DMS53 treated with DMSO at 0.1 percent for 48 hours (cell line): Measurements from ENCODE around the gene ZSWIM5.

ENCODE experiments used
- DNase-seq: peaks from one replicate; lab custom pipeline; 2025; ENCODE audit not compliant: unreplicated experiment; lab: John Stamatoyannopoulos, UW

The ZSWIM5 gene

DNA sequence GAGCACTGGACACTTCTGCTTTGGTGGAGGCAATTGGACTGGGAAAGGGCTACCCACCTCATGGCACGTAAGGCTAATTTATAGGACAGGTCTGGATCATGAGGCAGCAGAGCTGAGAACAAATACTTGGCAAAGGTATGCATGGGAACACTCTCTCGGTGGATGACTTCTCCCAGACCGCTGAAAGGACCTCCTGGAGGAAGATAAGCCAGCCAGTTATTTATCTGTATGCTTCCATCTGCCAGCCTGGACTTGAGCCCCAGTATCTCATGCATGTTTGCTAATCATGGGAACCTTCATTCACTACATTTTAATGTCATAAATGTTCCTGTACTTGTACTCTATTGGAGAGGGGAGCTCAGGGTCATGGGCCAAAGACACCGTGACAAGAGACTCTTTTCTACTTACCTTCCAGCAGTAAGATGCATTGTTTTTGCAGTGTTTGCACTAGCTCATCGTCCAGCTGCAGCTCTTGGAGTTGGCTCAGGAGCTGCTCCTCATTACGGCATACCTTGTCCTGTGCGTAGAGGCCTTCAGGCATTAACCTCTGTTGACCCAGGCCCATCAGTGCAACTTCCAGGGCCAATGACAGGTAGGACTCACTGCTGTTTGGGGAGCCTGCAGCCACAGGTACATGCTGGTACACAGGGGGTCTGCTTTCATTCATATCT is 170.6 kb downstream of the ZSWIM5 start:
- DNase-seq = no peak

DNA sequence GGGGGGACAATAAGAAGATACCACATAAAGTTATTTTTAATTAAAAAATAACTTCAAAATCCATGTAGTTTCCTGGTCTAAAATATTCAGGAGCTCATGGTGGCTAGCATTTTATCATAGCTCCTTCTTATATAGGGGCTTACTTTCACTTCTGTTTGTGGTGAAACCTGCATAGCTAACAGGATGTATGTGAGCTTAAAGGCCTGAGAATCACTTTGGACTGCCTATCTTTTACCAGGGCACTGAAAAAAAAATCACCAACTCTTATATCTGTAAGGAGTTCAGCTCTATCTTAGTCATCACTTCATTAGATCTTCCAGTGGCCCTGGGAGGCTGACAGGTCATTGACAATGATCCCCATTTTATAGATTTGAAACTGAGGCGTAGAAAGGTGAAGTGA is 173.0 kb downstream of the ZSWIM5 start:
- no peak for DNase-seq

DNA sequence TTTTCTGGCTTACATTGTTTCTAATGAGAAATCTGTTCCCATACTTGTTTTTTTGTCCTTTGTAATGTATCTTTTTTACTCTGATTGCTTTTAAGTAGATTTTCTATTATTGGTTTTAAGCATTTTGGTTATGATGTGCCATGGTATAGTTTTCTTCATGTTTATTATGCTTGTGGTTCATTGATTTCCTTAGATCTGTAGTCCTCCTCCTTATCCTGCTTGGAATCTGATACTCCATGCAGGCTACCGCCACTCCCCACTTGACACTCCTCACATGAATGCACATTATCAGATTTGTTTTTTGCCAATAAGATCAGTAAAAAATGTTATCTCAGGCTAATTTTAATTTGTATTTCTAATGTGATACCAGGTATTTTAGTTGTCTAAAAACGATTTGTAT is 173.6 kb downstream of the ZSWIM5 start:
- DNase-seq = no peak

DNA sequence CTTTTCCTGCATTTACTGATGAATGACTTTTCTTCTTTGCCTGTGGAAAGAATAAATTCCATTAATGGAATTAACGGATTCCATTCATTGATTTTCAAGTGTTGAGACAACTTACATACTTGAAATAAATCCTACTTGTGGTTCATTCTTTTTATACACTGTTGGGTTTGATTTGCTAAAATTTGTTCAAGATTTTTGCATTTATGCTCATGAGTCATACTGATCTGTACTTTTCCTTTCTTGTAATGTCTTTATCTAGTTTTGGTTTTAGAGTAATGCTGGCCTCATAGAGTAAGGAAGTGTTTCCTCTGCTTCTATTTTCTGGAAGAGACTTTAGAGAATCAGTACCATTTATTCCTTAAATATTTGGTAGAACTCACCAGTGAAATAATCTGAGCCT is 180.0 kb downstream of the ZSWIM5 start:
- DNase-seq = no peak

DNA sequence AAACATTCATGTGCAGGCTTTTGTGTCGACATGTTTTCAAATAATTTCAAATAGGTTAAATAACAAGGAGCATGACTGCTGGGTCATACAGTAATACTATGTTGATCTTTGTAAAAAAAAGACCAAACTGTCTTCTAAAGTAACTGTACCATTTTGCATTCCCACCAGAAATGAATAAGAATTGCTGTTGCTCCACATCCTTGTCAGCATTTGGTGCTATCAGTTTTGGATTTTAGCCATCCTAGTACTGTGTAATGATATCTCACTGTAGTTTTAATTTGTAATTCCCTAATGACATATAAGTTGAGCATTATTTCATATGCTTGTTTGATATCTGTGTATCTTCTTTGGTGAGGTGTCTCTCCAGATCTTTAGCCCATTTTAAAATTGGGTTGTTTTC is 182.7 kb downstream of the ZSWIM5 start:
- no peak for DNase-seq

DNA sequence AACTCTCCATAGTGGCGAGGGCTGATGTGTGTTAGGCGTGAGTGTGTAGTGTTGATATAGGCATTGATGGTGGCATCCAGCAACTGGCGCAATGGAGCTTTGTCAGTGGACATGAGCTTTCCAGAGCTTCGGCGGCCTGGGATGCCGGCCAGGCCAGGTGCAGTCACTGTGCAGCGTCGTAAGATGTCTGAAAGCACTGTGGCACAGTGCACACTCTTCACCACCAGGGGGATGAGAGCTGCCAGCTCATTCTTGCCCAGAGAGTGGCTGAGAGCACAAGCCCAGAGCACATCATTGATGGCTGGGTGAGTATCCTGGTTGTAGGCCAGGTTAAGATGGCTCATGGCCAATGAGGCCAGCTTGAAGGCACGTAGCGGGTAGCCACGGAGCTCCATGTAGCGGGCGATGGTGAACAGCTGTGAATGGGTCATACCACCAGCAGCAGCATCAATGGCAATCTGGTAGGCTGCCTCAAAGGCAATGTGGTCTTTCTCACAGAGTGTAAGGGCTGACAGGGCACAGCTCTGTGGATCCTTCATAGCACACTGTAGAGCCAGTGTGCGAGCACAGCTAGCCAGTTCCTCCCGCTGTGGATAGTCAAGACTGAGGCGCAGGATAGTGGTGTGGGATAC is 187.7 kb downstream of the ZSWIM5 start:
- peak; percentile 57 for DNase-seq

DNA sequence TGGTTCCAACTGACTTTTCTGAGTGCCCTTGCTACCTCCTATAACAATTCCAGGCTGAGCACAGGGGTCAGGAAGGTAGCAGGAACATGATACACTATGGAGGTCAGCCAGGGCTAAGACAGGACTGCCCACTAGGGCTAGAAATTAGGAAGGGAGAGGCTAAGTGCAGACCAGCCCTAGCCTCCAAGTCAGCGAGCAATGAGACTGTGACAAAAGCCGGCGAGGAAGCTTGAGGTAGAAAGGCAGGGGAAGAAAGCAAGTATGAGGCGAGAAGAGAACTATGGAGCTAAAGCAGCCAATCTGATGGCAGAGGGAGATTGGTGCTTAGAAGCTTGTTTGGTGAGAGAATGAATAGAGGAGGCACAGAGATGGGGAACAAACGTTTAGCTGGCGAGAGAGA is 189.6 kb downstream of the ZSWIM5 start:
- DNase-seq = no peak

DNA sequence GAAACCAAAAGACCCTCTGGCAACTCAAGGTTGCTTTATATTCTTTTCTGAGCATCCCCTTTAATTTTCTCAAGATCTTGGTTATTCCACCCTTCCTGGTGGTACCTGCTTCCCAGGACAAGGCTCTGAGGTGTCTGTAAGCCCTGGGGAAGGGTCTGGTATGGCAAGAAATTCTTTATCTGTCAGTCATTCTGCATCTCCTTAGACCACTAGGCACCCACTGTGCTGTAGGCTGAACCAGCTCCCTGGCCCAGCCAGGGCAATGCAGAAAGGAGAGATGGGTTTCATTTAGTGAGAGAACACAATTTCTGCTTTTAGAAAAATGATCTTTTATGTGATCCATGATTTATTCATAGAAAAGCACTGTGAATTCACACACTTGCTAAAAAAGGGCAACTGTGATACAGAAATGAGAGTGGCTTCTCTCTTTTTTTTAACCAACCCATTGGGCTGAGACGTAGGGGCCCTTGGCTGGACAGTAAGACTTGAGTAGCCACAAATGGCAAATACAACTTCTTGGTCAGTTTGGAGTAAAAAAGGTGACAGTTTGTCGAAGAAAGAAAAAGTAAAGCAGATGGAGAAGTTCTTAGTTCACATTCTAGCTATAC is 190.2 kb downstream of the ZSWIM5 start:
- DNase-seq = no peak

DNA sequence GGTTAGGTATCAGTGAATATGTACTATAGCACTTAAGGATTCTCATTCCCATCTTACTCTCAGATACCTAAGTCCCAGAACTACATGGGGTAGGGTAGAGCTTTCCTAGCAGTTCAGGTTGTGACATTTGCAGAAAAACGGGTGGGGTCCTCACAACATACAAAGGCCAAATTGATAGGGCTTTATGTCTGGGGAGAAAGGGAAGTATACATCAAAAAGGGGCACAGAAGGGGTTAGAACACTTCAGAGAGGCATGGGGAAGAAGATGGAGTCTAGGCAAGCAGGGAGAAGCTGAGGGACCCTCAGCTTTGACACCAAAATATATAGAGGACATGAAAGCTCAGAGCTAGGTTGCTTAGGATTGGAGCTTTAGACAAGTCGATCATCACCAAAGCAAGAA is 190.7 kb downstream of the ZSWIM5 start:
- no peak for DNase-seq

DNA sequence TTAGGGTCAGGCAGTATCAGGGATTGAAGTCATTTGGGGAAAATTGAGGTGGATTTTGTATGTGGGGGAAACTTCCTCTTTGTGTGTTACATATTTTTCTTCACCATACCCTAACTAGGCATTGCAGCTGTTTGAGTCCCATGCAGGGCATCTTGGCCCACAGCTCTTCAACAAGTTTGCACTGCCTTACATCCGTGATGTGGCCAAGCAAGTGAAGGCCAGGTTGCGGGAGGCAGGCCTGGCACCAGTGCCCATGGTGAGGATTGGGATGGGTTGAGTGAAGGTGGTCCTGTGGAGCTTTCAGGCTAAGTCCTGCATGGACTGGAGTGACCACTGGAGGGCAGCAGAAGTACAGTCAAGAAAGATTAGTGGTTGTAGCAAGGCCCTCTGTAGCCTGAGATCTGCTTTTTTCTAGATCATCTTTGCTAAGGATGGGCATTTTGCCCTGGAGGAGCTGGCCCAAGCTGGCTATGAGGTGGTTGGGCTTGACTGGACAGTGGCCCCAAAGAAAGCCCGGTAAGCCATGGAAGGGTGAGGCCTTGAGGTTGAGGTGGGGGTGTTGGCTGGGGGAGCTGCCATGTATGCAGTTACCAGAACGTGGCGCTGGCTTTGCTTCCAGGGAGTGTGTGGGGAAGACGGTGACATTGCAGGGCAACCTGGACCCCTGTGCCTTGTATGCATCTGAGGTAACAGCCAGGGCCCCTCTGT is 191.9 kb downstream of the ZSWIM5 start:
- DNase-seq = peak; percentile 64

DNA sequence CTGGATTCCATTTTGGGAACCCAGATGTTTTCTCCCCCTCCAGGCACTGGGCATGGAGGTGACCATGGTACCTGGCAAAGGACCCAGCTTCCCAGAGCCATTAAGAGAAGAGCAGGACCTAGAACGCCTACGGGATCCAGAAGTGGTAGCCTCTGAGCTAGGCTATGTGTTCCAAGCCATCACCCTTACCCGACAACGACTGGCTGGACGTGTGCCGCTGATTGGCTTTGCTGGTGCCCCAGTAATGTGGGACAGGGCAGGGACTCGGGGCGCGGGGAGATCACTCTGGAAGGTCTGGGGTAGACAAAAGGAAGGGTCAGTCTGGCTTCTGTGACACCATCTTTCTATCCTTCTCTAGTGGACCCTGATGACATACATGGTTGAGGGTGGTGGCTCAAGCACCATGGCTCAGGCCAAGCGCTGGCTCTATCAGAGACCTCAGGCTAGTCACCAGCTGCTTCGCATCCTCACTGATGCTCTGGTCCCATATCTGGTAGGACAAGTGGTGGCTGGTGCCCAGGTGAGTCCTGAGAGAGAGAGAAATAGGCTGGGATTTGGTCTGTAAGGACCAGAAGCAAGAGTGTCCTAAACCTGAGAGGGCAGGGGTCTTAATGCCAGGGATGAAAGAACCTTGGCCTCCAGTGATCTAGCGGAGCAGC is 192.7 kb downstream of the ZSWIM5 start:
- no peak for DNase-seq

DNA sequence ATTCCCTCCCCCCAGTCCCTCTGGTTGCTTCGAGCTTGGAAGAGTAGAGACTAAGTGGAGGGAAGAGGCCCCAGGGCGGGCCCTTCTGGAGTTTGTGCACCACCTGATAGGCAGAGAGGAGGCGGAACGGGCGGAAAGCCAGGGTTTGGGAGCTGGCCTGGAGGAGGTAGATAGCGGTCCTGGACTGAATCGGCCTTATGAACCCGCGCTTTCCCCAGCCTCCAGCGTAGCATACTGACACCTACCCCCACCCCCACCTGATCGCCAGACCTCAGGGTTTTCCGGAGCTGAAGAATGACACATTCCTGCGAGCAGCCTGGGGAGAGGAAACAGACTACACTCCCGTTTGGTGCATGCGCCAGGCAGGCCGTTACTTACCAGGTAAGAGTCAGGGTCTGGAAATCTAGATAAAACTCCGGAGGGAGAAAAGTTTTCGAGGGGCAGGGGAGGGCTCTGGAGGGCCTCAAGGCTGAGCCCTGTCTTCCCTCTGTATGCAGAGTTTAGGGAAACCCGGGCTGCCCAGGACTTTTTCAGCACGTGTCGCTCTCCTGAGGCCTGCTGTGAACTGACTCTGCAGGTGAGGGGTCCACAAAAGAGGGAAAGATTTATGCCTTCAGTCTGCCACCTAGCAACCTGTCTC is 193.6 kb downstream of the ZSWIM5 start:
- DNase-seq = peak; percentile 27

DNA sequence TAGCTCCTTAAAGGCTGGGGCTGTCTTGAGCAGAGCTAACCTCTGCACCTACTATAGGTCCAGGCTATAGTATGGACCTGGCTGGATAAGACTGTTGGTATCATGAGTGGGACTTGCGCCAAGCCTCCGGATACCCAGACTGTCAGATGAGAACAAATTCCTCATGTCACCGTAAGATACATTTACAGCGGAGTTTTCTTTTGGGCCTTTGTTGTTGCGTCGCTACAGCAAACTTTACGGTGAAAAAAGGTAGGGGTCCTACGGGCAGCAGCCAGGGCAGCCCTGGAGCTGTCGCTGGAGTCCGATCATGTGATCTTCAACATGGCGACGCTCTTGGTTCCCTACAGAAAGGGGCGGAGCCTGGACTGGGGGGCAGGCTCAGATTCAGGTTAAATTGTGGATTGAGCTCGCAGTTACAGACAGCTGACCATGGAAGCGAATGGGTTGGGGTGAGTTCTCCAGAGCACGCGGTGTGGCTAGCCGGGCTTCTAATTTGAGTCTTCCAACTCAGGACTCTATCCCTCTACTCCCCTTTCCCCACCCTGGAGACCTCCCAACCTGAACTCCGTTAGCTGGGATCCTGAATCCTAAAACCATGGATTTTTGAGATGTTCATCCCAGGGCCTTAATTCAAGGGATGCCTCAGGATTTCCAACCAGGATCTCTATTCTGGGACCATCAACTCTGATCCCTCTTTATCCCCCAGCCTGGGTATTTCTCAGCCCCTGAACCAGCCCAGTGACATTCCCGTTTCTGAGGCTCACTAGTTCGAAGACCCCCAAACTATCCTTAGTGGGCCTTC is 194.4 kb downstream of the ZSWIM5 start, which contains the start of gene UROD:
TSS of gene UROD (plus strand) at position 418 of the 802 bp plus-strand sequence. CDS start at position 430, 12 bp downstream.
- peak; percentile 96 for DNase-seq

DNA sequence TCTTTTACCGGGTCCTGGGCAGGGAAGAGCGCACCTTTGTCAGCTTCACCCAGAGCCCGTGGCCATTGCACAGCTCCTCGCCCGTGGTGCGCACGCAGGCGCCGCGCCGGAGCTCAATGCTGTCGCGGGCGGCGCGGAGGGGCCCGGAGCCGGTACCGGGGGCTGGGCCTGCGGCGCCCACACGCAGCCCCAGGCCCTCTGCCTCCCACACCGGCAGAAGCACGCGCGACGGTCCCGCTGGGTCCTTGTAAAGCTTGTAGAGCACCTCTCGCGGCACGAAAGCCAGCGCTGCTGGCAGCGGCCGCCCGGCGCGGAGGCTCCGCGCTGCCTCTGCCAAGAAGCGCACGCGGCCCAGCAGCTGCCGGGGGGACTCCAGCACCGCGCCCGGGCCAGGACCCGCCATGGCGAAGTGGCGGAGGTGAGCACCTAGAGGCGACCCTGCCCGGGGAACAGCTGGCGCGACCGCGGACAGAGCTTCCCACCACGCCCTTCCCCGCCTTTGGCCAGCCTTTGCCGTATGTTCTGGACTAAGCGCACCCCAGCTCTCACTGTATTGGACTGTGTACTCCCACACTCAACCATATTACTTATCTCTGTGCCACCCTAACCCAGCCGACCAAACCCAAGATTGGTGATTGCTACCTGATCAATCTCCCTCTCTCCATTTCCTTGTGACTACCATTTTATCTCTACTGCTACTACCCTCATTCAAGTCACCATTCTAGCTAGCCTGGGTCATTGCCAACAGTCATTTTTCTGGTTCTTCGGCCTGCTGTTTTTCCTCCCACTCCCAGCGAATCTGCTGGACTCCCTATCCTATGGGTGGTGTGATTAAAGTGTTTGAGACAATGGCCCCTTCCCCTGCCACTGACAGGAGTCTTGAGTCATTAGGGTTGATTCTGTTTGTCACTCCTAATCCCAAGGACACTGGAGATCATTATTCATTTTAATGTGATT is 195.3 kb downstream of the ZSWIM5 start, which contains the start of gene HECTD3:
TSS of gene HECTD3 (minus strand) at position 470 of the 957 bp plus-strand sequence. CDS start at position 403, 67 bp downstream.
- DNase-seq = peak; percentile 75

DNA sequence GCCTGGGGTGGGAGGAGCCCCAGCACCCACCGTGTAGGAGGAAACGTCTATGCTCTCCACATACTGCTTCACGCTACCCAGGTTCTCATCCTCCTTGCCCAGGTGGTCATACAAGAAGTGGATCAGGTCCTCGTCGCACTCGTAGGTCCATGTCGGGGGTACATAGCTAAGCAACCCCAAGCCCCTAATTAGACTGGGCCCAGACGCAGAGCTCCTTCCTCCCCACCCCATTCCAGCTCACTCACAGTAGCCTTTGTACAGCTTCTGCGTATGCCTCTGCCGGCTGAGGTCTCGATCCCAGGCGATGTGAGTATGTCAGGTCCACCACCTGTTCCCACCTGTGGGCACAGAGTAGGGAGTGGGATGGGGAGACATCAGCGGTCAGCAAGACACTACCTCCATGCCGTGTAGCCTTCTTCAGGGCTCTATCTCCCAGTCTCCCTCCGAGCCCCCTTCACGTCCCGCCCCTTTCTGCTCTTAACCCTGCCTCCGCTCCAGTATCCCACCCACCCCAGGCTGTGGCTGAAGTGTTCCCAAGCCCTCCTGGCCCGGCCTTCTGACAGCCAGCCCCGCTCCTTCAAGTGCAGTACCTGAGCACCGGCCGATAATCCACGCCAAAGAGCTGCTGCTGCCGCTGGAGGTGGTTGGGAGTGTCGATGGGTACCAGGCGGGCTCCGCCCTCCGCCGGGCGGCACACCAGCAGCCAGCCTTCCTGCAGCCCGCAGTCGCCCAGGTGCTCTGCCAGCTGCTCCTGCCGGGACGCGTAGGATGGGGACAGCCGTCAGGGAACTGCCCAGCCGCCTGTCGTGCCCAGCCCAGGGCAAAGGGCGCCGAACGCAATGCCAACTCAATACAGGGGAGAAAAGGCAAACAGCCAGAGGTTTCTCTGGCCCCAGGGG is 196.2 kb downstream of the ZSWIM5 start:
- DNase-seq = peak; percentile 59

DNA sequence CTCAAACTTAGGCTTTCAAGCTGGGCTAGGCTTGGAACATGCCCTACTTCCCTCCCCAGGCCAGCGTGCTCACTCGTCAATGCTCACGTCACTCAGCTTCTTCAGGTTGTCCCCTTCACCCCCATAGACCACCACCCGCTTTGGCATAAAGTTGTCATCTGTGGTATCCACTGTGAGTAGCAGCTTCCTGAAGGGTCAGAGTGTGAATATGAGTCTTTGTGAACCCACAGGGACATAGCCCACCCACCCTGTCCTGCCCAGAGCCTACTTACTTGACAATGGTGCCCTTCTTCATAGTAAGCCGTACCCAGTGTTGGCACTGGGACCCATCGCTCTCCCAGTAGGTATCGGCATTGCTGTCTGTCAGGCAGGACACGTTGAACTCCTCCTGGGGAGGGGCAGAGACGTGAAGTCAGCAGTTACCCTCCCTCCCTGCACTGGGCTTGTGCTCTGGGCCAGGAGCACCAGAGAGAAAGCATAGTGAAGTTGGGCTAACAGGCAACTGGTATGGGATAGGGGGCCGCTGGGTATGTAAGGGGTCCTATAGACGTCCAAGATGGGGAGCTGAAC is 197.0 kb downstream of the ZSWIM5 start:
- no peak for DNase-seq

DNA sequence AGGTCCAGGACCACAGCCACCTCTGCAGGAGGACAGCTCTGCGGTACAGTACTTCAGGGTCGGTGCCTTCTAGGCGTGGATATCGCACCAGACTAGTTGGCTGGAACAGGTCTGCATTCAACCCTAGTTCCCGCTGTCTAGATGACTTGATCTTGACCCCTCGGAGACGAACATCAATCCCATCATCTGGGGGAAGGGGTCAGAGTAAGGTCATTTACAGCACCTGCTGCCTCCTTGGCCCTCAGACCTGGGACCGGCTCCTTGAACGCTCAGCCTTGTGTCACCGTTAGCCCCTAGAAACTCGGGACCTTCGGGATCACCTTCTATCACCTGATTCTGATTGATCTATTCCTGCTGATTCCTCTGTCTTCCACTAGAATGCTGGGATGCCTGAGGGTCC is 197.9 kb downstream of the ZSWIM5 start:
- DNase-seq = no peak
